ENCODE measurements around the gene SGK2.

- TF ChIP-seq EZH2 (IDR thresholded peaks at IDR 0.05; ENCODE audit: borderline replicate concordance, low read depth, low read length, poor library complexity, severe bottlenecking) (no peak), CTCF (conservative IDR thresholded peaks at IDR 0.05; ENCODE audit: low read depth, low read length) (no peak)
These were observed 42.5 kb upstream of the SGK2 start for GRCh38 chr20:43516251-43516824.
